Keratinocyte (primary cell): ENCODE data around the gene PTPRN2. TPM values are rescaled to one million over a fixed set of nuclear protein-coding genes. Genes with fewer than 3 reads are reported as not detected.
"Not testable (repeated sequence)": the region's sequence is repeated elsewhere in the genome, so short reads cannot be mapped to it uniquely, and the experiment has no call there.

ENCODE experiments used
- DNase-seq: peaks from one replicate; pipeline ENCODE4 v3.0.0-alpha.2; 2011; ENCODE audit warnings: low read depth, missing footprints, low spot score
- FAIRE-seq: peaks from 2 replicates; lab custom pipeline; 2011; peaks lifted over from hg19 to GRCh38; lab: Jason Lieb, UNC
- H2AFZ ChIP-seq: 2 replicates; pipeline ENCODE4 v1.6.0; 2012; ENCODE audit warnings: low read length, control low read depth, inconsistent platforms; ENCODE audit not compliant: control insufficient read depth
- H3K27ac ChIP-seq: 2 replicates; pipeline ENCODE4 v1.5.1; 2011; ENCODE audit warnings: low read length; ENCODE audit not compliant: control insufficient read depth, insufficient read depth
- H3K27me3 ChIP-seq: 3 replicates; pipeline ENCODE4 v1.6.0; 2011; ENCODE audit warnings: low read length; ENCODE audit not compliant: control insufficient read depth, insufficient read depth; ENCODE audit errors: extremely low read depth
- H3K36me3 ChIP-seq, 2 experiments: 2 replicates in 1 of 2; 3 replicates in 1 of 2; pipeline ENCODE4 v1.5.1; 2011; ENCODE audit warnings: low read length in 2 of 2, mild to moderate bottlenecking in 1 of 2; ENCODE audit not compliant: control insufficient read depth in 2 of 2, insufficient read depth in 2 of 2; ENCODE audit errors: extremely low read depth in 1 of 2
- H3K4me1 ChIP-seq: 3 replicates; pipeline ENCODE4 v1.5.1; 2011; ENCODE audit warnings: low read length; ENCODE audit not compliant: control insufficient read depth, insufficient read depth; ENCODE audit errors: extremely low read depth
- H3K4me2 ChIP-seq: 3 replicates; pipeline ENCODE4 v1.6.0; 2011; ENCODE audit warnings: low read depth, low read length; ENCODE audit not compliant: control insufficient read depth, insufficient read depth; ENCODE audit errors: extremely low read depth
- H3K4me3 ChIP-seq, 3 experiments: fragments of 200-600 bp in 1 of 3; sonication (generic) in 1 of 3; 2 replicates in 2 of 3; 3 replicates in 1 of 3; pipeline ENCODE4 v1.5.1; 2011 to 2016; ENCODE audit warnings: low read length in 3 of 3, mild to moderate bottlenecking in 3 of 3, control low read depth in 2 of 3, inconsistent platforms in 1 of 3, low read depth in 1 of 3, mixed read lengths in 1 of 3, mixed run types in 1 of 3, moderate library complexity in 1 of 3; ENCODE audit not compliant: control insufficient read depth in 2 of 3, insufficient read depth in 2 of 3; ENCODE audit errors: extremely low read depth in 1 of 3
- H3K79me2 ChIP-seq: 2 replicates; pipeline ENCODE4 v1.6.0; 2012; ENCODE audit warnings: low read length; ENCODE audit not compliant: control insufficient read depth, insufficient read depth
- H3K9ac ChIP-seq: 3 replicates; pipeline ENCODE4 v1.6.0; 2011; ENCODE audit warnings: low read length; ENCODE audit not compliant: control insufficient read depth, insufficient read depth; ENCODE audit errors: extremely low read depth
- H3K9me1 ChIP-seq: 3 replicates; pipeline ENCODE4 v1.6.0; 2011; ENCODE audit warnings: low read length; ENCODE audit not compliant: control insufficient read depth, insufficient read depth; ENCODE audit errors: extremely low read depth
- H3K9me3 ChIP-seq: 2 replicates; pipeline ENCODE4 v1.5.1; 2012; ENCODE audit warnings: low read depth, low read length; ENCODE audit not compliant: control insufficient read depth
- H4K20me1 ChIP-seq: 3 replicates; pipeline ENCODE4 v1.6.0; 2011; ENCODE audit warnings: low read length; ENCODE audit not compliant: control insufficient read depth, insufficient read depth; ENCODE audit errors: extremely low read depth
- EZH2 ChIP-seq: IDR thresholded peaks from one replicate; pipeline ENCODE4 v1.6.1; 2012; ENCODE audit warnings: inconsistent platforms, mild to moderate bottlenecking, low read length, moderate library complexity
- dilution Hi-C: fragments of 300-500 bp; cut with MboI; formaldehyde crosslinking; loops from one replicate; pipeline ENCODE4 v1.7.0; 2020; ENCODE audit warnings: low sequenced_read_pairs; ENCODE audit not compliant: extremely low pct_ligation_motif_present
- polyA plus RNA-seq, 5 experiments: library from polyadenylated mRNA; depleted of rRNA in 3 of 5; stranded (reverse) in 3 of 5; stranded (forward) in 1 of 5; unstranded in 1 of 5; fragments of >200 nt; gene quantifications; 1 replicate in 1 of 5; 2 replicates in 3 of 5; 3 replicates in 1 of 5; pipeline versions ENCODE4 v1.2.1 to v1.2.3, GENCODE V29; 2011 to 2012; ENCODE audit warnings: missing spikeins in 2 of 5, low read depth in 1 of 5, low replicate concordance in 1 of 5
- TF ChIP-seq, protein P1 (sequence below), 3 experiments: IDR thresholded peaks in 1 of 3; conservative IDR thresholded peaks in 1 of 3; optimal IDR thresholded peaks in 1 of 3; 2 replicates in 2 of 3; 3 replicates in 1 of 3; pipeline versions ENCODE3 to v1.5.1; 2011; ENCODE audit warnings: low read length in 3 of 3, mild to moderate bottlenecking in 3 of 3, moderate library complexity in 2 of 3, control low read depth in 1 of 3, inconsistent platforms in 1 of 3; ENCODE audit not compliant: insufficient read depth in 2 of 3; ENCODE audit errors: extremely low read depth in 1 of 3

The PTPRN2 gene
- polyA plus RNA-seq, 1 donor (not counting 4 experiments of a cell fraction or from before 2014, with no cell fraction given): not detected

DNA sequence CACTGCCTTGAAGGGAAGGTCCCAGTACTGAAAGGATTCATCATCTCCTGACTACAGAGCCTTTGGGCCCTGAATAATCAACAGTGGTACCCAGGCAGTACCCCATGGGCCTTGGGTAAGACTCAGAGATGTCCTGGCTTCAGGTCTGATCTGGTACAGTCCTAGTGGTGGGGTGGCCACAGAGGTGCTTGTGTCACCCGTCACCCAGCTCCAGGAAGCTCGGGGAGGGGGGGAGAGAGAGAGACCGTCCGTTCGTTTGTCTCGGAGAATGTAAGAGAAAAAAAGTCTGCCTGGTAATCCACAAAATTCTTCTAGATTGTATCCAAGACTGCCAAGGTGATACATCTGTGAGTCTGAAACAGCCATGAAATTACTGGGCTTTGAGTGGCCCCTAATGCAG, 381.3 kb downstream of the PTPRN2 start:
- TF ChIP-seq, protein P1, sequence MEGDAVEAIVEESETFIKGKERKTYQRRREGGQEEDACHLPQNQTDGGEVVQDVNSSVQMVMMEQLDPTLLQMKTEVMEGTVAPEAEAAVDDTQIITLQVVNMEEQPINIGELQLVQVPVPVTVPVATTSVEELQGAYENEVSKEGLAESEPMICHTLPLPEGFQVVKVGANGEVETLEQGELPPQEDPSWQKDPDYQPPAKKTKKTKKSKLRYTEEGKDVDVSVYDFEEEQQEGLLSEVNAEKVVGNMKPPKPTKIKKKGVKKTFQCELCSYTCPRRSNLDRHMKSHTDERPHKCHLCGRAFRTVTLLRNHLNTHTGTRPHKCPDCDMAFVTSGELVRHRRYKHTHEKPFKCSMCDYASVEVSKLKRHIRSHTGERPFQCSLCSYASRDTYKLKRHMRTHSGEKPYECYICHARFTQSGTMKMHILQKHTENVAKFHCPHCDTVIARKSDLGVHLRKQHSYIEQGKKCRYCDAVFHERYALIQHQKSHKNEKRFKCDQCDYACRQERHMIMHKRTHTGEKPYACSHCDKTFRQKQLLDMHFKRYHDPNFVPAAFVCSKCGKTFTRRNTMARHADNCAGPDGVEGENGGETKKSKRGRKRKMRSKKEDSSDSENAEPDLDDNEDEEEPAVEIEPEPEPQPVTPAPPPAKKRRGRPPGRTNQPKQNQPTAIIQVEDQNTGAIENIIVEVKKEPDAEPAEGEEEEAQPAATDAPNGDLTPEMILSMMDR (optimal IDR thresholded peaks at IDR 0.05 in 1 of 3, IDR thresholded peaks at IDR 0.05 in 1 of 3, conservative IDR thresholded peaks at IDR 0.05 in 1 of 3; ENCODE audit: extremely low read depth in 1 of 3, insufficient read depth in 2 of 3, low read length in 3 of 3): no peak
- no peak for TF ChIP-seq EZH2
- Histone ChIP-seq H4K20me1 (no peaks in the 10 kb centered on the region), H3K27ac (no peak overlapping the region), H3K9ac (no peak overlapping the region), H3K4me2 (no peak overlapping the region), H3K9me3 (peaks cover 3% of the 10 kb centered on the region), H3K4me3 (no peak overlapping the region), H3K79me2 (no peaks in the 10 kb centered on the region), H3K9me1 (no peaks in the 10 kb centered on the region), H3K4me1 (no peaks in the 10 kb centered on the region), H3K36me3 (no peaks in the 10 kb centered on the region), H3K27me3 (no peaks in the 10 kb centered on the region), H2AFZ (no peak overlapping the region)
- dilution Hi-C loops: no loop called here
- DNase-seq (no peak), FAIRE-seq (no peak)

DNA sequence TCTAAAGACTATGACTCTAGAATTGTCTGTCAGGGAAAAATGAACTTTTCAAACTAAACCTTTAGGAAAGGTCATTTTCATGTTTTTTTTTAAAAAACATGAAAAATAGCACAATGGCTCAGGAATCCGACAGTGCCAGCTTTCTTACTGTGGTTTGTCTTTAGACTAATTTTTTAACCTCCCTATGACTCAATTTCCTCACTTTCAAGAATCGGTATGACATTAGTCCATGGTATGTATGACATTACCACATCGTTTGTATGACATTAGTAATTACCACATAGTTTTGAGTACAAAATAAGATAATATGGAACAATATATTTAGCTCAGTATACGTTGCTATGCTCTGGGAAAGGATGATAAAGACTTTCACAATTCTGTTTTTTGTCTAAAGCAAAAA, 383.2 kb downstream of the PTPRN2 start:
- Histone ChIP-seq H3K4me1 (no peaks in the 10 kb centered on the region), H3K9ac (no peak overlapping the region), H3K36me3 (no peaks in the 10 kb centered on the region), H3K27ac (no peak overlapping the region), H2AFZ (no peak overlapping the region), H3K9me1 (no peaks in the 10 kb centered on the region), H3K9me3 (peaks cover 3% of the 10 kb centered on the region), H3K27me3 (no peaks in the 10 kb centered on the region), H4K20me1 (no peaks in the 10 kb centered on the region), H3K79me2 (no peaks in the 10 kb centered on the region), H3K4me2 (no peak overlapping the region), H3K4me3 (no peak overlapping the region)
- no peak for DNase-seq
- FAIRE-seq: no peak
- TF ChIP-seq EZH2: no peak
- TF ChIP-seq, protein P1 (optimal IDR thresholded peaks at IDR 0.05 in 1 of 3, IDR thresholded peaks at IDR 0.05 in 1 of 3, conservative IDR thresholded peaks at IDR 0.05 in 1 of 3; ENCODE audit: extremely low read depth in 1 of 3, insufficient read depth in 2 of 3, low read length in 3 of 3): no peak
- dilution Hi-C loops: no loop called here

DNA sequence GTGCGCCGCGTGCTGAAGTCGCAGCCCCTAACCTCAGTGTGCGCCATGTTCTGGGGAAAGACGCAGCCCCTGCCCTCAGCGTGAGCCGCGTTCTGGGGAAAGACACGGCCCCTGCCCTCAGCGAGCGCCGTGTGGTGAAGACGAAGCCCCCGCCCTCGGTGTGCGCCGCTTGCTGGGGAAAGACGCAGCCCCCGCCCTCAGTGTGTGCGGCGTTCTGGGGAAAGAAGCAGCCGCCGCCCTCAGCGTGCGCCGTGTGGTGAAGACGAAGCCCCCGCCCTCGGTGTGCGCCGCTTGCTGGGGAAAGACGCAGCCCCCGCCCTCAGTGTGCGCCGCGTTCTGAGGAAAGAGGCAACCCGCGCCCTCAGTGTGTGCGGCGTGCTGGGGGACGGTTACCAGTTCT, 383.7 kb downstream of the PTPRN2 start:
- FAIRE-seq, H3K4me3 ChIP-seq, H3K9me3 ChIP-seq, H3K4me1 ChIP-seq, DNase-seq, H3K4me2 ChIP-seq, H3K9ac ChIP-seq, H3K27me3 ChIP-seq, H3K9me1 ChIP-seq, H3K27ac ChIP-seq, dilution Hi-C loops, H2AFZ ChIP-seq, H3K36me3 ChIP-seq, H3K79me2 ChIP-seq, H4K20me1 ChIP-seq: not testable (repeated sequence)
